ENCODE results near the gene TUBB4B.

The TUBB4B gene

GRCh38 chr9:137278721-137279711, 37.9 kb downstream of the TUBB4B start:
- Histone ChIP-seq H3K4me3 (ENCODE audit: low read depth, low read length) (no peak overlapping the region), H3K27ac (ENCODE audit: extremely low read depth, low read depth, low read length) (no peak overlapping the region), H3K36me3 (ENCODE audit: control insufficient read depth in 2 of 2, insufficient read depth in 1 of 2, low read length in 2 of 2) (peaks cover 0 to 8% of the 10 kb centered on the region in 2 experiments; a peak in 1 of 3 replicates), H3K4me1 (ENCODE audit: control insufficient read depth, insufficient read depth, low read length) (0 out of 2 replicates have a peak, but pooled peaks cover 4% of the 10 kb centered on the region), H3K9me3 (ENCODE audit: control insufficient read depth, insufficient read depth, low read depth, low read length) (no peaks in the 10 kb centered on the region)
- POLR2A ChIA-PET = interaction anchor here (0.7 kb wide), 2 partner anchors 12 to 15 kb away, joined by 3 read pairs; no protein-coding TSS in a partner anchor
- no peak for TF ChIP-seq ZNF580 (tag by site-specific recombination; IDR thresholded peaks at IDR 0.05)
- CTCF ChIA-PET = interaction anchor here (1.4 kb wide), 1 partner anchor 42 kb away, joined by 5 read pairs; no protein-coding TSS in a partner anchor

GRCh38 chr9:137279741-137280473, 38.8 kb downstream of the TUBB4B start:
- POLR2A ChIA-PET = interaction anchor here (0.7 kb wide), 2 partner anchors 13 to 15 kb away, joined by 3 read pairs; no protein-coding TSS in a partner anchor
- no peak overlapping the region for H3K4me3 ChIP-seq (ENCODE audit: low read depth, low read length)
- no peaks in the 10 kb centered on the region for H3K9me3 ChIP-seq (ENCODE audit: control insufficient read depth, insufficient read depth, low read depth, low read length)
- 0 out of 2 replicates have a peak, but pooled peaks cover 4% of the 10 kb centered on the region for H3K4me1 ChIP-seq (ENCODE audit: control insufficient read depth, insufficient read depth, low read length)
- no peak overlapping the region for H3K27ac ChIP-seq (ENCODE audit: extremely low read depth, low read depth, low read length)
- H3K36me3 ChIP-seq (ENCODE audit: control insufficient read depth in 2 of 2, insufficient read depth in 1 of 2, low read length in 2 of 2) = peaks cover 0 to 7% of the 10 kb centered on the region in 2 experiments; a peak in 1 of 3 replicates
- TF ChIP-seq ZFHX2 (tag by site-specific recombination; conservative IDR thresholded peaks at IDR 0.05) (no peak), ZNF600 (tag by site-specific recombination; IDR thresholded peaks at IDR 0.05) (0 out of 2 replicates have a peak, but pooled peaks have one; percentile 51)
- CTCF ChIA-PET = interaction anchor here (0.6 to 1.4 kb wide), 2 partner anchors 43 to 50 kb away, joined by 3 to 5 read pairs; no protein-coding TSS in a partner anchor

- Histone ChIP-seq H3K4me3 (ENCODE audit: low read depth, low read length) (no peak overlapping the region), H3K36me3 (ENCODE audit: control insufficient read depth in 2 of 2, insufficient read depth in 1 of 2, low read length in 2 of 2) (peaks cover 0 to 7% of the 10 kb centered on the region in 2 experiments; a peak in 1 of 3 replicates), H3K4me1 (ENCODE audit: control insufficient read depth, insufficient read depth, low read length) (0 out of 2 replicates have a peak, but pooled peaks cover 4% of the 10 kb centered on the region), H3K9me3 (ENCODE audit: control insufficient read depth, insufficient read depth, low read depth, low read length) (no peaks in the 10 kb centered on the region), H3K27ac (ENCODE audit: extremely low read depth, low read depth, low read length) (no peak overlapping the region)
- POLR2A ChIA-PET = no interaction called here
- CTCF ChIA-PET = interaction anchor here (0.6 to 1.4 kb wide), 2 partner anchors 44 to 51 kb away, joined by 3 to 5 read pairs; no protein-coding TSS in a partner anchor
- TF ChIP-seq ZNF747 (tag by site-specific recombination; IDR thresholded peaks at IDR 0.05) (no peak), ZNF639 (tag by site-specific recombination; IDR thresholded peaks at IDR 0.05) (no peak), ZNF560 (tag by site-specific recombination; IDR thresholded peaks at IDR 0.05; ENCODE audit: borderline replicate concordance) (no peak), KLF9 (tag by site-specific recombination; IDR thresholded peaks at IDR 0.05; ENCODE audit: low read depth) (no peak), PRDM2 (tag by site-specific recombination; IDR thresholded peaks at IDR 0.05; ENCODE audit: borderline replicate concordance) (no peak), KLF17 (tag by site-specific recombination; IDR thresholded peaks at IDR 0.05) (no peak), ZNF202 (tag by site-specific recombination; IDR thresholded peaks at IDR 0.05; ENCODE audit: borderline replicate concordance) (no peak), KLF1 (tag by site-specific recombination; IDR thresholded peaks at IDR 0.05) (no peak), ZNF366 (tag by site-specific recombination; conservative IDR thresholded peaks at IDR 0.05) (no peak), ZNF624 (tag by site-specific recombination; IDR thresholded peaks at IDR 0.05) (no peak), ZNF621 (tag by site-specific recombination; IDR thresholded peaks at IDR 0.05) (no peak), EGR2 (tag by site-specific recombination; IDR thresholded peaks at IDR 0.05; ENCODE audit: low read depth) (no peak), ZNF16 (tag by site-specific recombination; IDR thresholded peaks at IDR 0.05; ENCODE audit: low read depth) (no peak)
Measured at GRCh38 chr9:137280474-137281344, 39.6 kb downstream of the TUBB4B start.

Measured in HEK293 (cell line).